Panc1 (cell line): ENCODE measurements around the gene EMP2. TPM values are rescaled to one million over a fixed set of nuclear protein-coding genes. Genes with fewer than 3 reads are reported as not detected.

Source experiments
- ATAC-seq: fragments of 200-7000 bp; cut with Tn5 transposase; 2 replicates; pipeline ENCODE4 v1.9.1; 2020; ENCODE audit warnings: mild to moderate bottlenecking, moderate library complexity
- BruUV-seq: library from RNA; stranded (reverse); fragments of 400-500 nt; replicated peaks from 2 replicates; lab custom pipeline; 2021; lab: Mats Ljungman, UMichigan
- CTCF ChIA-PET: fragments of 300-600 bp; sonication (Branson Sonifier 250); formaldehyde crosslinking; loops from one replicate; lab custom pipeline; 2022; ENCODE audit warnings: antibody characterized with exemption; lab: Charles Lee
- POLR2A ChIA-PET: fragments of 300-600 bp; sonication (Branson Sonifier 250); formaldehyde crosslinking; loops from one replicate; lab custom pipeline; 2022; ENCODE audit warnings: antibody characterized with exemption; lab: Charles Lee
- DNase-seq: peaks from one replicate; pipeline ENCODE4 v3.0.0-alpha.2; 2010; ENCODE audit warnings: low read depth, low spot score
- H3K27ac ChIP-seq: 2 replicates; pipeline ENCODE4 v1.5.1; 2011; ENCODE audit warnings: mild to moderate bottlenecking, low read length, inconsistent platforms
- H3K27me3 ChIP-seq: fragments of 200-500 bp; sonication (Bioruptor generic); 2 replicates; pipeline ENCODE4 v1.6.0; 2014; ENCODE audit warnings: low read length, inconsistent platforms; ENCODE audit not compliant: control insufficient read depth, insufficient read depth
- H3K36me3 ChIP-seq: fragments of 200-500 bp; sonication (Bioruptor generic); 2 replicates; pipeline ENCODE4 v1.5.1; 2014; ENCODE audit warnings: inconsistent platforms, mild to moderate bottlenecking, low read length, moderate library complexity; ENCODE audit not compliant: control insufficient read depth, insufficient read depth
- H3K4me1 ChIP-seq: 2 replicates; pipeline ENCODE4 v1.5.1; 2011; ENCODE audit warnings: inconsistent platforms, mild to moderate bottlenecking, low read length, moderate library complexity; ENCODE audit not compliant: control insufficient read depth, insufficient read depth
- H3K4me3 ChIP-seq, 2 experiments: 2 replicates each; pipeline ENCODE4 v1.5.1; 2011 to 2012; ENCODE audit warnings: low read depth in 2 of 2, low read length in 2 of 2, mild to moderate bottlenecking in 2 of 2, inconsistent platforms in 1 of 2, moderate library complexity in 1 of 2
- H3K9me3 ChIP-seq: fragments of 200-500 bp; sonication (Bioruptor generic); 2 replicates; pipeline ENCODE4 v1.5.1; 2014; ENCODE audit warnings: low read depth, mild to moderate bottlenecking, inconsistent platforms, low read length, moderate library complexity; ENCODE audit not compliant: control insufficient read depth, insufficient read depth
- CTCF ChIP-seq: fragments of 450-650 bp; IDR thresholded peaks from 2 replicates; pipeline ENCODE4 v1.5.1; 2017; ENCODE audit warnings: mild to moderate bottlenecking
- POLR2AphosphoS5 ChIP-seq: IDR thresholded peaks from 2 replicates; pipeline ENCODE4 v1.6.1; 2012; ENCODE audit warnings: mild to moderate bottlenecking, low read depth, low read length, moderate library complexity
- SIN3A ChIP-seq: IDR thresholded peaks from 2 replicates; pipeline ENCODE4 v1.6.1; 2012; ENCODE audit warnings: low read depth, mild to moderate bottlenecking, low read length, moderate library complexity, borderline replicate concordance; ENCODE audit not compliant: insufficient read depth
- TCF7L2 ChIP-seq: IDR thresholded peaks from 2 replicates; pipeline ENCODE4 v1.6.1; 2011; ENCODE audit warnings: mild to moderate bottlenecking, low read depth, low read length, inconsistent platforms
- in situ Hi-C: cut with HindIII; loops from 2 replicates; pipeline ENCODE4 v1.10.0; 2016; ENCODE audit warnings: low sequenced_read_pairs, low pct_unique_long_range_greater_than_20kb
- intact Hi-C: fragments of 100-400 bp; cut with micrococcal nuclease; formaldehyde crosslinking; loops from one replicate; pipeline ENCODE4 v1.10.0; 2022; ENCODE audit not compliant: unreplicated experiment
- total RNA-seq: library from RNA; stranded (reverse); gene quantifications from one replicate; pipeline ENCODE4 v1.2.1, GENCODE V29; 2021; ENCODE audit not compliant: unreplicated experiment
- TF ChIP-seq, protein P1 (sequence below), 2 experiments: IDR thresholded peaks; 2 replicates each; pipeline ENCODE4 v1.6.1; 2011 to 2012; ENCODE audit warnings: low read depth in 2 of 2, control low read depth in 1 of 2, low read length in 1 of 2, mild to moderate bottlenecking in 1 of 2, moderate library complexity in 1 of 2; ENCODE audit not compliant: insufficient read depth in 1 of 2

EMP2 gene
- total RNA-seq, 1 experiment from 2014 or later: 13.8 TPM

DNA sequence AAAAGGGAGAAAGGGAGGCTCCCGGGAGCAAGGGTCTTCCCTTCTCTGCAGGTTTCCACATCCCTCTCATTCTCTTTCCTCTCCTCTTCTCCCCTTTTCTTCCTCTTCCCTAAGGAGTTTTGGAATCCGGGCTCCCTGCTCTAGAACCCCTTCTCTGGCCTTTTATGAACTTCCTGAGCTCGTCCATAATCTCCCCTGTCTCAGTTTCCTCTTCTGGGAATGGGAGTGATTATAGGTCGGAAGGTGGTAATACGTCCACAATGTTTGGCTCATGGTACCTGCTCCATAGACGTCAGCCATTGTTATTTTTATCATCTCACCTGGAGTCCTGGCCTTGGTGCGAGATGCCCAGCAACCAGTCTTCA is 467 bp upstream of the EMP2 start:
- H3K9me3 ChIP-seq: no peaks in the 10 kb centered on the region
- H3K4me3 ChIP-seq: peak overlapping the region; percentile 60 to 68
- H3K36me3 ChIP-seq: no peaks in the 10 kb centered on the region
- TF ChIP-seq TCF7L2 (no peak), POLR2AphosphoS5 (no peak), CTCF (no peak), SIN3A (no peak)
- TF ChIP-seq, protein P1, sequence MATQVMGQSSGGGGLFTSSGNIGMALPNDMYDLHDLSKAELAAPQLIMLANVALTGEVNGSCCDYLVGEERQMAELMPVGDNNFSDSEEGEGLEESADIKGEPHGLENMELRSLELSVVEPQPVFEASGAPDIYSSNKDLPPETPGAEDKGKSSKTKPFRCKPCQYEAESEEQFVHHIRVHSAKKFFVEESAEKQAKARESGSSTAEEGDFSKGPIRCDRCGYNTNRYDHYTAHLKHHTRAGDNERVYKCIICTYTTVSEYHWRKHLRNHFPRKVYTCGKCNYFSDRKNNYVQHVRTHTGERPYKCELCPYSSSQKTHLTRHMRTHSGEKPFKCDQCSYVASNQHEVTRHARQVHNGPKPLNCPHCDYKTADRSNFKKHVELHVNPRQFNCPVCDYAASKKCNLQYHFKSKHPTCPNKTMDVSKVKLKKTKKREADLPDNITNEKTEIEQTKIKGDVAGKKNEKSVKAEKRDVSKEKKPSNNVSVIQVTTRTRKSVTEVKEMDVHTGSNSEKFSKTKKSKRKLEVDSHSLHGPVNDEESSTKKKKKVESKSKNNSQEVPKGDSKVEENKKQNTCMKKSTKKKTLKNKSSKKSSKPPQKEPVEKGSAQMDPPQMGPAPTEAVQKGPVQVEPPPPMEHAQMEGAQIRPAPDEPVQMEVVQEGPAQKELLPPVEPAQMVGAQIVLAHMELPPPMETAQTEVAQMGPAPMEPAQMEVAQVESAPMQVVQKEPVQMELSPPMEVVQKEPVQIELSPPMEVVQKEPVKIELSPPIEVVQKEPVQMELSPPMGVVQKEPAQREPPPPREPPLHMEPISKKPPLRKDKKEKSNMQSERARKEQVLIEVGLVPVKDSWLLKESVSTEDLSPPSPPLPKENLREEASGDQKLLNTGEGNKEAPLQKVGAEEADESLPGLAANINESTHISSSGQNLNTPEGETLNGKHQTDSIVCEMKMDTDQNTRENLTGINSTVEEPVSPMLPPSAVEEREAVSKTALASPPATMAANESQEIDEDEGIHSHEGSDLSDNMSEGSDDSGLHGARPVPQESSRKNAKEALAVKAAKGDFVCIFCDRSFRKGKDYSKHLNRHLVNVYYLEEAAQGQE (IDR thresholded peaks at IDR 0.05; ENCODE audit: insufficient read depth in 1 of 2, low read depth in 2 of 2, low read length in 1 of 2): no peak
- intact Hi-C loops: loop anchor here (10.0 kb wide), 1 partner anchor 56 kb away; no protein-coding TSS in a partner anchor
- ATAC-seq (no peak), DNase-seq (no peak)
- in situ Hi-C loops: no loop called here
- CTCF ChIA-PET: interaction anchor here (0.6 kb wide), 1 partner anchor 18 kb away, joined by 3 read pairs; no protein-coding TSS in a partner anchor
- H3K4me1 ChIP-seq: peaks cover 7% of the 10 kb centered on the region; the same call in 1 of the 2 replicates
- peak overlapping the region; percentile 52; the same call in 1 of the 2 replicates for H3K27ac ChIP-seq
- POLR2A ChIA-PET: interaction anchor here (0.6 kb wide), 1 partner anchor 623 kb away, joined by 4 read pairs; no protein-coding TSS in a partner anchor
- no TSS peak for BruUV-seq
- H3K27me3 ChIP-seq: peaks cover 8% of the 10 kb centered on the region

GRCh38 chr16:10579575-10579964 is 828 bp downstream of the EMP2 start:
- peak overlapping the region; percentile 60 to 68 for H3K4me3 ChIP-seq
- peaks cover 6% of the 10 kb centered on the region; the same call in 1 of the 2 replicates for H3K27me3 ChIP-seq
- ChIA-PET POLR2A (interaction anchor here (0.6 kb wide), 1 partner anchor 12 kb away, joined by 4 read pairs; no protein-coding TSS in a partner anchor), CTCF (interaction anchor here (0.5 kb wide), 1 partner anchor 25 kb away, joined by 3 read pairs; no protein-coding TSS in a partner anchor)
- intact Hi-C loops (no loop called here), in situ Hi-C loops (no loop called here)
- peaks cover 7% of the 10 kb centered on the region; the same call in 1 of the 2 replicates for H3K4me1 ChIP-seq
- no peaks in the 10 kb centered on the region for H3K9me3 ChIP-seq
- ATAC-seq: peak; percentile 3; the same call in 1 of the 2 replicates
- no peaks in the 10 kb centered on the region for H3K36me3 ChIP-seq
- TSS peak; percentile 74 for BruUV-seq
- no peak overlapping the region; the same call in 1 of the 2 replicates for H3K27ac ChIP-seq
- DNase-seq: no peak
- no peak for TF ChIP-seq TCF7L2
- no peak for TF ChIP-seq POLR2AphosphoS5
- no peak for TF ChIP-seq CTCF
- TF ChIP-seq, protein P1 (IDR thresholded peaks at IDR 0.05; ENCODE audit: insufficient read depth in 1 of 2, low read depth in 2 of 2, low read length in 1 of 2): no peak
- no peak for TF ChIP-seq SIN3A
